GM18517 (cell line): ENCODE results near the gene PLEKHO2.

Experiments
- ATAC-seq: cut with Tn5 transposase; IDR thresholded peaks from one replicate; pipeline ENCODE4 v1.9.1; 2021; ENCODE audit warnings: mild to moderate bottlenecking, moderate library complexity; ENCODE audit not compliant: unreplicated experiment

Gene PLEKHO2

GRCh38 chr15:64911311-64912186, 69.8 kb downstream of the PLEKHO2 start, which contains the start of gene ANKDD1A:
ANKDD1A (plus strand) TSS chr15:64911902; CDS start chr15:64911931, 29 bp downstream.
- no peak for ATAC-seq

- no peak for ATAC-seq
These were observed 70.9 kb downstream of the PLEKHO2 start for GRCh38 chr15:64912379-64913325.

GRCh38 chr15:64915518-64916227, 74.0 kb downstream of the PLEKHO2 start:
- no peak for ATAC-seq

DNA sequence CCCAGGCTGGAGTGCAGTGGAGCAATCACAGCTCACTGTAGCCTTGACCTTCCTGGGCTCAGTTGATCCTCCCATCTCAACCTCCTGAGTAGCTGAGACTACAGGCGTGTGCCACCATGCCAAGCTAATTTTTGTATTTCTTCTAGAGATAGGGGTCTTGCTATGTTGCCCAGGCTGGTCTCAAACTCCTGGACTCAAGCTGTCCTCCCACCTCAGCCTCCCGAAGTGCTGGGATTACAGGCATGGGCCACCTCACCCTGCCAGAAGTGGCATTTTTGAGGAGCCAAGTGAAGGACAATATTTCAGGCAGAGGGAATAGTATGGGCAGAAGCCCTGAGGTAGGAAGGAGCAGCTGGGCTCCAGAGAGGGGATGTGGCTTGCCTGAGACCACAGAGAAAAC, 74.7 kb downstream of the PLEKHO2 start:
- ATAC-seq = no peak

DNA sequence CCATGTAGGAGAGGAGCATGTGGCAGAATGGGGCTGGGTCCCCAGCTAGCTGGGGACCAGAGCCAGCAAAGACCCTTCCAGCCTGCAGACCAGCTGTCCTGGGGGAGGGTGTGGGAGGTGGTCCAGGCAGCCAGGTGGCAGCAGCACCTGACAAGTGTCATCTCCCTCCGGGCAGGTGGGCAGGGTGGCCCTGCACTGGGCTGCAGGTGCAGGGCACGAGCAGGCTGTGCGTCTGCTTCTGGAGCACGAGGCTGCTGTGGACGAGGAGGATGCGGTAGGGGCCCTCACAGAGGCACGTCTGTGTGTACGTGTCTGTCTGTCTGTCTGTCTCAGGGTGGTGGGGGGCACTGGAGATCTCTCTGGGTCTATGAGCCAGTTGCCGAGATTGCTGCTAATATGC, 75.5 kb downstream of the PLEKHO2 start:
- ATAC-seq = no peak
